ACHN (cell line): ENCODE data around the gene ZFP36L2.

ENCODE experiments used
- DNase-seq: peaks from one replicate; pipeline ENCODE4 v3.0.0-alpha.2; 2015
- in situ Hi-C: cut with HindIII; loops from 2 replicates; pipeline ENCODE4 v1.10.0; 2017; ENCODE audit warnings: low sequenced_read_pairs, low pct_ligation_motif_present, low pct_unique_long_range_greater_than_20kb

Gene ZFP36L2

DNA sequence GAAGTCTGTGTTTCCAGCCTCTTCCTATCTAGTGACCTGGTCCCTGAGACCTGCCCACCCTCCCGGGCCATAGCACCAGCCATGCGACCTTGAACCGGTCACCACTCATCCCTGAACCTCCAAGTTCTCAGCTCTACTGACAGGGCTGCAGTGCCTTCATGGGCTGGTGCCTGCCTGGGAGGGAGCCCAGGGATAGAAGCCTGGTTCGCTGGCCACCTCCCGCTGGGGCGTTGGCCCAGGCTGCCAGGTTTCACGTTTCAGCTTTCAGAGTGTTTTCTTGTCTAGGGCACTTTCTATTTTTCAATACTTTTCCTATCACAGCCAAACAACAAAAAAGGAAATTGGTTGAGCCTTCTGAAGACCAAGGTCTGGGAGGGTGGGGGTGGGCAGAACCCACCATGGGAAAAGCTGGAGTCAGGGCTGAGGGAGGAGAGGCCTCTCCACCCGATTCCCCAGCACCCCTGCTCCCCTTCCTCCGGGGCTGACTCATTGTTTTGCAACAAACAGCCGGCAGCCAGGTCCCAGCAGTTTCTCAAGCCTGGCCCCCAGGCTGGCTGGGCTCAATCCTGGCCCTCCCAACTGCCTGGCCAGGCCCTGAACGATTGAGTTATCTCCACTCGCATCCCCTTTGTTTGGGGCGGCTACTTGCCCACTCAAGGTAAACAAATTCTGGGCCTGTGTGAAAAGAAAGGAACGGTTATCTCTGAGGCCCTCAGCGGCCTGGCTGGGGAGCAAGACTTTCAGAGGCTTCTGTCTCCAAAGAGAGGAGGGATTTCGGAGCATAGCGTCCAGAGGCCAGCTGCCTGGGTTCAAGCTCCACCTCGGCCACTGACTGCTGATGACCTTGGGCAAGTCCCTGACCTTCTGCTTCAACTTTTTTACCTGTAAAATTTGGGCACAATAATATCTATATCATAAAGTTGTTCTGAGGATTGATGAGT lies 47.5 kb downstream of the ZFP36L2 start:
- in situ Hi-C loops, result no loop called here
- DNase-seq, result peak; percentile 77

DNA sequence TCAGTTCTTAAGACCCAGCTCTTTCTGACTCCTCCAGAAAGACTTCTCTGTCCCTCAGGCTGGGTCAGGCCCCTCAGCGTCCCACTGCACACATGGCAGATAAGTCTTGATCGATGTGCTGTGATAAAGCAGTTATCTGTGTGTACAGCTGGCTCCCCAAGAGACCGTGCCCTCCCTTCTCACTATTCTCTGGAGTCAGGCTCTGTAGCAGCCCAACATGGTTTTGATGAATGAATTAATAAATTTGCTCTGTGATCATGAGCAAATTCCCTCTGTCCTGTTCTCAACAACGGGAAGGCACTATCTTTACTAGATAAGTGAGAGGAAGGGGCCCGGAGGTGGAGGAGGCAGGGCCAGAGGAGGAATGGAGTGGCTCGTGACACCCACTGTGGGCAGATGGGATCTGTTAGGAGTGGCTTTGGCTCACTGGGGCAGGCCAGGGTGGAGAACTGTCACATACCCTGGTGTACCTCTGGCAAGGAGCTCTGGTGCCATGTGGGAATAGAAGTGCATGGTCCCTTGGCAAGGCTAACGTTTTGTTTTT lies 48.3 kb downstream of the ZFP36L2 start:
- DNase-seq, result no peak
- in situ Hi-C loops, result no loop called here

- DNase-seq, result no peak
- in situ Hi-C loops, result no loop called here
Observed at GRCh38 chr2:43176449-43176848, 50.0 kb downstream of the ZFP36L2 start.

GRCh38 chr2:43175876-43176275 lies 50.5 kb downstream of the ZFP36L2 start:
- DNase-seq, result no peak
- in situ Hi-C loops, result no loop called here

- no peak for DNase-seq
- in situ Hi-C loops, result no loop called here
Observed at GRCh38 chr2:43175020-43175441, 51.4 kb downstream of the ZFP36L2 start.

- in situ Hi-C loops, result no loop called here
- DNase-seq, result no peak
Observed at GRCh38 chr2:43174368-43174916, 52.0 kb downstream of the ZFP36L2 start.
